Stimulated activated CD4-positive, alpha-beta T cell treated with anti-CD3 and anti-CD28 coated beads, Interleukin-1b, Interleukin-23, amount 100 ng/mL, for 48 hours (primary cell): ENCODE results near the gene TMEM87B.
"Not testable (repeated sequence)": the region's sequence is repeated elsewhere in the genome, so short reads cannot be mapped to it uniquely, and the experiment has no call there.

Experiments used
- DNase-seq: peaks from one replicate; pipeline ENCODE4 v3.0.0-alpha.2; 2020

Gene TMEM87B

DNA sequence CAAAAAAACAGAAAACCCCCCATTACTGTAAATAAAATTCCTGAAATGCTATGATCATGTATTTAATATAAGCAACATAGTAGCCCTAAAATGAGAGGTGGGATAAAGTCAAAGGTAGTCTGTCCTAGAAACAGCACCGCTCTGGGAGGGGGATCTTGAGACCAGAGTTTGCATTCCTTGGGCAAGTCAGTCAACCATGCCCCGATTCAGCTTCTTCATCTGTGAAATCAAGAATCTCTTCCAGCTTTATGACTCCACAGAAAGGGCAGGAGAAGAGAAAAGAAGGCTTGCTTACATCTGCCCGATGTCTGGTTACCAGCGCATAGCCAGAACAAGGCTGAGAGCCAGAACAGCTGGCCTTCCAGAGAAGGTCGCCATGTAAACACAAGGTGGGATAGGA, 81.0 kb downstream of the TMEM87B start:
- DNase-seq, result no peak

DNA sequence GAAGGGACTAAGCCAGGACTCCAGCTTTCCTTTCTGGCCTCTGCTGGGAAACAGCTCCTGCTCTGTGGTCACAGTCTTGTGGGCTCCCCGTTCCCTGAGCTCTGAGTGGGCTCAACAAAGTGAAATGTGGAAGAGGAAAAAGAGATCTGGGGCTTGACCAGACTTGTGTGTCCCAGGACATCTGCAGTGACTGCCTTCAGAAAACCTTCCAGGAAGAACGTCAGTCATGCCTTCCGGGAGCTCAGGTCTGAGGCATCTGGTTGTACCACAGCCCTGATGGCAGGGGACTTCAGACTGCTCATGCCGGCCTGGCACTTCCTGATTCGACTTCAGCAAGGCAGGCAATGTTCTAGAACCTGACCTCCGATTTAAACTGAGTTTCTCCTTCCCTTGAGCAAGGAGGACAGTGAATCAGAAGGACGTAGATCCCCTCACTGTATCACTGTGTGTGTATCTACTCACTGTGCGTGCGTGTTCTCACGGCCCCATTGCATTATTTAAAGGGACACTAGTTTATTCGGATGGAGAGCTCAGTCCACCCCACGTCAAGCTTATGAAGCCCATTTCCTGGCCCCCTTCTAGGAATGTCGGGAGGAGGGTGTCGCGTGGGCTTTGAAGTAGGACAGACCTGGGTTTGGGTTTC, 82.6 kb downstream of the TMEM87B start:
- peak; percentile 8 for DNase-seq

DNA sequence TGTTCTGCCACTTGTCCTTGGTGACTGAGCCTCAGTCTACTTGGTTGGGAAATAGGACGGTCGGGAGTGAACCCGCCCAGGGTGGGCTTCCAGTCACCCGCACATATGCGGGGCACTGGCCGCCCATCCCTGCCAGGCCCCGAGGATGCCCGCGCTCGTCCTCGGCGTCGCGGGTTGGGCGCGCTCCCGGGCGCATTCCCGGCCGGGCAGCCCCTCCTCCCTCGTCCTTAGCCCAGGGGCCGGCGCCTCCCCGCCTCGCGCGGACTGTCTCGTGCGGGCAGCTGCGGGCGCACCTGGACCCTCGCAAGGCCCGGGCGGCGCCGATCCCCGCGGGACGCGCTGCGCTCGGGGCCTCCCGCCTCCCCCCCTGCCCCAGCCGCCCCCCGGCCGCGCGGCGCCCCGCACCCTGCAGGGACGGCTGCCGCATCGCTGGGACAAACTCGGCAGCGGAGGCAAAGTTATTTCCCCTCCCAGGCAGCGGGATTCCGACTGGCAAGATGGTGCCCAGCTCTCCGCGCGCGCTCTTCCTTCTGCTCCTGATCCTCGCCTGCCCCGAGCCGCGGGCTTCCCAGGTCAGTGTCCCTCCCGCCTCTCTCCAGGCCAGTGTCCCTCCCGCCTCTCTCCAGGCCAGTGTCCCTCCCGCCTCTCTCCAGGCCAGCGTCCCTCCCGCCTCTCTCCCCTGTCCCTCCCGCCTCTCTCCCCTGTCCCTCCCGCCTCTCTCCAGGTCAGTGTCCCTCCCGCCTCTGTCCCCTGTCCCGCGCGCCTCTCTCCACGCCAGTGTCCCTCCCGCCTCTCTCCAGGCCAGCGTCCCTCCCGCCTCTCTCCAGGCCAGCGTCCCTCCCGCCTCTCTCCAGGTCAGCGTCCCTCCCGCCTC, 83.3 kb downstream of the TMEM87B start, which contains the start of gene FBLN7:
TSS of gene FBLN7 (plus strand) at position 227 of the 874 bp plus-strand sequence. CDS start at position 498, 271 bp downstream.
- DNase-seq, result no peak

DNA sequence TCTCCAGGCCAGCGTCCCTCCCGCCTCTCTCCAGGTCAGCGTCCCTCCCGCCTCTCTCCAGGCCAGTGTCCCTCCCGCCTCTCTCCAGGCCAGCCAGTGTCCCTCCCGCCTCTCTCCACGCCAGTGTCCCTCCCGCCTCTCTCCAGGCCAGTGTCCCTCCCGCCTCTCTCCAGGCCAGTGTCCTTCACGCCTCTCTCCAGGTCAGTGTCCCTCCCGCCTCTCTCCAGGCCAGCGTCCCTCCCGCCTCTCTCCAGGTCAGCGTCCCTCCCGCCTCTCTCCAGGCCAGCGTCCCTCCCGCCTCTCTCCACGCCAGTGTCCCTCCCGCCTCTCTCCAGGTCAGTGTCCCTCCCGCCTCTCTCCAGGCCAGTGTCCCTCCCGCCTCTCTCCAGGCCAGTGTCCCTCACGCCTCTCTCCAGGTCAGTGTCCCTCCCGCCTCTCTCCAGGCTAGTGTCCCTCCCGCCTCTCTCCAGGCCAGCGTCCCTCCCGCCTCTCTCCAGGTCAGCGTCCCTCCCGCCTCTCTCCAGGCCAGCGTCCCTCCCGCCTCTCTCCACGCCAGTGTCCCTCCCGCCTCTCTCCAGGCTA, 84.1 kb downstream of the TMEM87B start:
- not testable (repeated sequence) for DNase-seq

DNA sequence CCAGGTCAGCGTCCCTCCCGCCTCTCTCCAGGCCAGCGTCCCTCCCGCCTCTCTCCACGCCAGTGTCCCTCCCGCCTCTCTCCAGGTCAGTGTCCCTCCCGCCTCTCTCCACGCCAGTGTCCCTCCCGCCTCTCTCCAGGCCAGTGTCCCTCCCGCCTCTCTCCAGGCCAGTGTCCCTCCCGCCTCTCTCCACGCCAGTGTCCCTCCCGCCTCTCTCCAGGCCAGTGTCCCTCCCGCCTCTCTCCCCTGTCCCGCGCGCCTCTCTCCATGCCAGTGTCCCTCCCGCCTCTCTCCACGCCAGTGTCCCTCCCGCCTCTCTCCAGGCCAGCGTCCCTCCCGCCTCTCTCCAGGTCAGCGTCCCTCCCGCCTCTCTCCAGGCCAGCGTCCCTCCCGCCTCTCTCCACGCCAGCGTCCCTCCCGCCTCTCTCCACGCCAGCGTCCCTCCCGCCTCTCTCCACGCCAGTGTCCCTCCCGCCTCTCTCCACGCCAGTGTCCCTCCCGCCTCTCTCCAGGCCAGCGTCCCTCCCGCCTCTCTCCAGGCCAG, 84.7 kb downstream of the TMEM87B start:
- not testable (repeated sequence) for DNase-seq

DNA sequence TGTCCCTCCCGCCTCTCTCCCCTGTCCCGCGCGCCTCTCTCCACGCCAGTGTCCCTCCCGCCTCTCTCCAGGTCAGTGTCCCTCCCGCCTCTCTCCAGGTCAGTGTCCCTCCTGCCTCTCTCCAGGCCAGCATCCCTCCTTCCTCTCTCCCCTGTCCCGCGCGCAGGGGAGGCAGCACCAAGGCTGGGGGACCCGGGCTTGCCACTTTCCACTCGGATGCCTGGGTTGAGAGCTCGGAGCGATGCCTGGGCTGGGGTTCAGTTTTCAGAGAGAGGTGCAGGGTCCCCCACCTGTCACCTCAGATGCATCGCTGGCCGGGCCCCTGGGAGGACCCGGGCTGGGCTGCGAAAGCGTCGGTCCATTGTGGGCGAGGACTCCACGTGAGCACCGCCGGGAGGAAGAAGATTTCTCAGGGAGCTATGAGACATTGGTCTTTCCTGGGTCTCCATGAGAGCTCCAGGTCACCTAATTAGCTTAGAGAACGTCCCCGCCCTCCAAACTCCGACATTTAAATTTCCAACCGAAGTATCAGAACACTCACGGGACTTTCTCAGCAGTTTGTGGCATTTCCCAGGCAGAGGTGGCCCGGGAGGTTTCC, 85.2 kb downstream of the TMEM87B start:
- no peak for DNase-seq

DNA sequence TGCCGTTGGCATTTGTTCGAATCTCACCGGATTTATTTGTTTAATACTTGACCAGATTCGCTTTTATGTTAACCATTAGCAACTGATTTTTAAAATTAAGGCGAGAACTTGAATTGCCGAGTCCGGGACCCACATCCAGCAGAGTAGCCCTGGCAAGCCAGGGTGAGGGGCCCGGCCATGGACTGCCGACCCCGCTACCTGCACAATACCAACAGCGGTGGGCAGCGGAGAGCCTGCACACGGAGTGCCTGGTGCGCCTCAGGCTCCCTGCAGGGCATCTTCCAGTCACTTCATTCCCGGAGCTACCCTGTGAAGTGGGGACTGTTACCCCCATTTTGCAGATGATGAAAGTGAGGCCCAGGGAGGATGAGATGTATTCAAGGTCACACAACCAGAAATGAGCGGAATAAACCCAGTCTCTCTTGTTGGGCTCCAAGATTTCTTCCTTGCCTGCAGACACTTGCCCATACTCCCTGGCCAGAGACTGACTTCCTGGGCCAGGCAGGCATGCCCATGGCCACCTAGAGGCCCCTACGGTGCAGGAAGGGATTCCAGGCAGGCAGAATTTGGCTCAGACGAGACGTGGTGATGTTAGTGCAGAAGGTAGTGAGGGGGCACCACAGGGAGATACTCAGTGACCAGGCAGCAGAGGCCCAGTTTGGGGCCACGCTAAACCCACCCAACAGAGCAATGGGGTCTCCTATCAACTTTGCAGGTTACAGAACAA, 86.0 kb downstream of the TMEM87B start:
- DNase-seq, result no peak

DNA sequence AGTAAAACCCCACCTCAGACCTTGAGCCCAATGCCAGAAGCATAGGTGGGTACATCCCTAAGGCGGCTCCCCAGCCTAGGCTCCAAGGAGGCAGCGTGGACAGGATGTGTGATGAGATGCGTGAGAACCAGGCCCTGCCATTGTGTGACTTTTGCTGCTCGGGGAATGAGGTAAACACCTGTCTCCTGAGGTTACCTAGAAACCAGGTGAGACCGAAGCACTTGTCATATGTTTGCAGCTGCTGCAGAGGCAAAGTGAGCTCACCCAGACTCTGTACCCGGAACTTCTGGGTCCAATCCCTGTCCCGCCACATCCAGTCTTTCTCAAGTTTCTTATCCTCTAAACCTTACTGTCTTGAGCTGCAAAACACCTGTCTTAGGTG, 86.5 kb downstream of the TMEM87B start:
- no peak for DNase-seq

DNA sequence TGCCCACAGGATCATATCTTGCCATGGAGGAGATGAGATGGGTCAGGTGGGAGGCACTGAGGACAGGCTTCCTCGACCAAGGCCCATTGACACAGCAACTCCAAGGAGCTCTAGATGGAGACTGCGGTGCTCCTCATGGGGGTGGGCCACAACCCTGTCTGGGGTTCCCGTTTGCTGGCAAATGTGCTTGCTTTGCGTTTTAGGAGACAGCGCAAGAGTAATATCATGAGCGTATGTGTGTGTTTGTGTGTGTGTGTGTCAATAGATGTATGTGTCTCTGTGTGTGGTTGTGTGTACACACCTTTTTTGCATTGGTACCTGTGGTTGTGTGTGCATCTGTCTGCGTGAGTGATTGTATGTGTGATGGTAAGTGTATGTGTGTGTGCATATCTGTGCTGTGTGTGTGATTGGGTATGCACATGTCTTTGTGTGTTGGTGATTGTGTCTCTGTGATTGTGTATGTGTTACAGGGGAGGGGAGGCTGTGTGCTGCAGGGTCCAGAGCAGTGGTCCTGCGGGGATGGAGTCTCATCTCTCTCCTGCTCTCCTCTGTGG, 87.5 kb downstream of the TMEM87B start:
- DNase-seq, result no peak

DNA sequence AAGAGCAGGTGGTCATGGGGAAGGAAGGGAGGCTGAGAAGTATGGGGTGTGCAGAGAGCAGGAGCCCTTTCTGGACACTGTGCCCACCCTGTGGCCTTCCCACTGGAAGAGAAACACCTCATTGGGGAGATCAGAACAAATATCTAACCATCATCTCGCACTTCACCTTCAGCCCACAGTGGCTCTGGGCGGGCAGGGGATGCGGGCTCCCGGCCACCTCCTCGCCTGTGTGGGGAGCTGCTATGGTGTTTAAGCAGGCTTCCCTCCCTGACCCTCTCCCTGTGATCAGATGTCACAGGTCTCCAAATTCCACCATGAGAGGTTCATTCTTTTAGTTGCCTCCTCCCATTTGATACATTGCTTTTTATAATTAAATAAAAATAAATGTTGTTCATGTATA, 88.1 kb downstream of the TMEM87B start:
- DNase-seq, result no peak

DNA sequence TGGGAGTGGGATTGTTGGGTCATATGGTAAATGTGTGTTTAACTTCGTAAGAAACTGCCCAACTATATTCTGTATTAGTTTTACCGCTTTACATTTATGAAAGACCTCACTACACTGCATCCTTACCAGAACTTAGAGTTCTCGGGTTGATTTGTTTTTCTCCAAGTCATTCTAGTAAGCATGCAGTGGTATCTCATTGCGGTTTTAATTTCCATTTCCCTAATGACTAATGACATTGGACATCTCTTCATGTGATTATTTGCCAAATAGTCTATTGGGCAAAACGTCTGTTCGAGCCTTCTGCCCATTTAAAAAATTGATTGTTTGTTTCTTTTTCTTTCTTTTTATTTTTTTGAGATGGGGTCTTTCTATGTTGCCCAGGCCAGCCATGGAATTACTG, 89.9 kb downstream of the TMEM87B start:
- DNase-seq, result no peak

DNA sequence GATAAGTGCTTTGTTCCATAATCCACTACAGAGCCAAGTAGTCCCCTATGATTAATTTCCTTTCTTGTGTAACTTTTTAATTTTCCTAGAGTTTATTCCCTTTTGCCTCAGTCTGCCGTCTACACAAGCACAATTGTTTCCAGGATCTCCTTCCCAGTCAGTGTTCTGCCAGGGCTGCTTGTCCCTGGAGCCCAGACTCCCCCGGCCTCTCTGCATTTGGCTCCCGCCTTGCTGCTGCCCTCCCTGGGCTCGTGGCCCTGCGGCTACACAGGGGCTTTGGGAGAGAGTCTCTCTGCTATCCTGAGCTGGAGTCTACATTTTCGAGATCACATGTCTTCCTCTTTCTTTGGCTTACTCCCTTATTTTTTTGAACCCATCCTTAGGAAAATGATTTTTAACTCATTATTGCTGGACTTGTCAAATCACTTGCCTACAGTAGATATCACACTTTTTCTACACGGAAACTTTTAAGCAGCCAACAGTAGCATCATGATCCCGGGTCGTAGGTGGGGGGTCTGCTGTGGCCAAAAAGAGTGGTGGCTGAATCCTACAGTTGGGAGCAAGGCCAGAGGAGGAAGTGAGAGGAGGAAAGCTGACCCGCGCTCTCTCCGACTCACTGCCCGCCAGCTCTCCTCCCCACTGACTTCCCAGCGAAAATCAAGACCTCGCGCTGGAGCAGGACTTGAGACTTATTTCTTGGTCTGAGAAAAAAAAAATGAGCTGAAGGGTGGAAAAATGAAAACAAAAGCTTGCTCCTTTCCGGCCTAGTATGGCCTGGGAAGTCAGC, 92.5 kb downstream of the TMEM87B start:
- DNase-seq, result no peak

DNA sequence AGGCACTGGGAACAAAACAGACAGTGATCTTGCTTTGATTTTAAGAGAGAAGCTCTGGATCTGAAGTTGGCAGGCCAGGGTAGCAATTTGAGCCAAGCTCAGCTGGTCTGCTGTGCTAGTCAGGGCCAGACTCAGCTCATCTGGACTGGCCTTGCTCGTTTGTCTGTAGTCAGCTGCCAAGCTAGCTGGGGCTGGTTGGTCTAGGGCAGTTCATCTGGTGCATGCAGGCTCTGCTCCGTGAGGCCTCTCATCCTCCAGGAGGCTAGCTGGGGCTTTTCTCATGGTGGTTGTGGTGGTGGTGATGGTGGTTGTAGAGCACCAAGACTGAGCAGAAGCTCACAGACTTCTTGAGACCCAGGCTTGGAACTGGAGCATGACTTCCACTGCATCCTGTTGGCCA, 93.4 kb downstream of the TMEM87B start:
- DNase-seq, result no peak

DNA sequence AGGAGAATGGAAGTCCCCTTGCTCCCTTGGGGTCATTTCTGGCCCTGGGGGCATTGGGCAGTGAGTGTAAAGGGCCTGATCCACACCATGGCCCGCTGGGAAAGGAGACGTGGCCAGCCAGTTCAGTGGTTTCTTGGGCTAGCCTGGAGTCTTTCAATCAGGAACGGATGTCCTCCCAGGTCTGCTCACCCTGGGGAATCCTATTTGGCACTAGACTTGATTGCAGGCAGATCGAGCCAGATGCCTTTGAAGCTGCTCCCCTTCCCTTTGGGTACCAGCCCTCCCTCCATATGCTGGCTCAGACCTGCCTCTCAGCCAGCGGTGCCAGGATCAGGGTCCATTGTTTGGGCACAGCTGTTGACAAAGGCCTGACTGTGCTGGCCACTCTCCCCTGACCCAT, 94.1 kb downstream of the TMEM87B start:
- no peak for DNase-seq

DNA sequence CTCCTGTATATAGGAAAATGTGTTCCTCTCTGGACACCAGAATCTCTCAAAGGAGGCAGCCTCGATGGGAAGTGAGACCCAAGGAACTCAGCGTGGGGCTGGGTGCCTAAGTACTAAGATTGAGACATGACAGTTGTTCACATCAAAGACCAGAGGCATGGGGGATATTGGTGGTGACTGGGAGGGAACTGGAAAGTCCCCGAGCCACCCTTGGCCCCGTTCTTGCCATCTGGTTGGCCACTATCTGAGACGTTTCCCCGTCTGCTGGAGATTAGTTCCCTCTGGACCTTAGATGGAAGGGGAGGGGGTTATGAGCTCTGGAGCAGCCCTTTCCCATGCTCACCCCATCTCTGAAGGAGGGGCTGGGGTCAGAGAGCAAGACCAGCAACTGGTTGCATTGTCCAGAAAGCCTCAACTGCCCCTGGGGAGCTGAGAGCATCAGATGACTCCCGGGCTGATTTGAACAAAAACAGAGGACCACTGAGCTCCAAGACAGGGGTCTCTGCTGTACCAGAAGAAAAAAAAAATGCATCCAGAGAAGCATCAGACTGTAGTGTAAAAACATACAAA, 94.9 kb downstream of the TMEM87B start:
- no peak for DNase-seq

DNA sequence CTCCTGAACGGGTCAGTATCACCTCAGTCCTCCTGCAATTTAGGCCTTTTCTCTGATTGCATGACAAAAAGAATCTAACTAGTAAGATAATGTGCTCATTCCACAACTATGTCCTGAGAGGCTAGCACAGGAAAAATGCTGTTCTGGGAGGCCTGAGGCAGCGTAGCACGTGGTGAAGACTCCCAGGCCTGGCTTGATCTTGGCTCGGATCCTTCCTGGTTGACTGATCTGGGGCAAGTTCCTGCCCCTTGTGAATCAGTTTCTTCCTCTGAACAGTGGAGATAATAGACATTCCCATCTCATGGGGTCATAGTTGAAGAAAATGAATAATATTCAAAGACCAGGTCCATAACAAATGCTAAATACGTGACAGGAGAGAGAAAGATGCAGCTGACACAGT, 95.4 kb downstream of the TMEM87B start:
- DNase-seq, result no peak

DNA sequence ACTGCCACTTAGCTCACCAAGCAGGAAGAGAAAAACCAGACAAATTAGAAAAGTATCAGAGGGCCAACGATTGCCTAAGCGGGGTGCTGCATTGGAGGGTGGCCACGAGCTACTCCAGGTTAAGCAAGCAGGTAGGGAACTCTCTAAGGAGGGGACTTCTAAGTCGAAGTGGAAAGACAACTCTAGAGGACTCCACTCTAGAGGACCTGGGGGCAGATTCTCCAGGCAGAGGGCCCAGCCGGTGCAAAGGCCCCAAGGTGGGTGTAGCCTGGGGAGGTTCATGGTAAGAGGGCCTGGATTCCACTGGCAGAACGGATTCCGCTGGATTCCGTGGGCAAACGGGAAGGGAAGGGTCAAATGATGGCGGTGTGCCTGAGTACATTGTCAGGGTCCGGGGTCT, 95.8 kb downstream of the TMEM87B start:
- no peak for DNase-seq

DNA sequence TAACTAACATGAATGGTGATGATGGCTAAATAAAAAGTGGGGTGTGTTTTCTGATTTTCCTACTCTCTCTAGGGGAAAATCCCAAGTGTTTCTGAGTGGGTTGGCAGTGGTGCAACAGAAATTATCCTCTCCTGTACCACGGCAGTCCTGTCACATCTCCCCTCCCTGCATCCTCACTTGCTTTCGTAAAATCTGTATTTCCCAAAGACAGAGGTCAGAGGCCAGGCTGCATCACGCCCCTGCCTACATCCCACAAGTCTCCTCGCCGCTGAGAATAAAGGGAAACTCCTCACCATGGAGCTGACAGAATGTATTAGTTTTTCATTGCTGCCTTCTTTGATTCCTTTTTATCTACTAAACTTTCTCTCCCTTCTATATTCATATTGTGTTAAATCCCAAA, 96.2 kb downstream of the TMEM87B start:
- no peak for DNase-seq

DNA sequence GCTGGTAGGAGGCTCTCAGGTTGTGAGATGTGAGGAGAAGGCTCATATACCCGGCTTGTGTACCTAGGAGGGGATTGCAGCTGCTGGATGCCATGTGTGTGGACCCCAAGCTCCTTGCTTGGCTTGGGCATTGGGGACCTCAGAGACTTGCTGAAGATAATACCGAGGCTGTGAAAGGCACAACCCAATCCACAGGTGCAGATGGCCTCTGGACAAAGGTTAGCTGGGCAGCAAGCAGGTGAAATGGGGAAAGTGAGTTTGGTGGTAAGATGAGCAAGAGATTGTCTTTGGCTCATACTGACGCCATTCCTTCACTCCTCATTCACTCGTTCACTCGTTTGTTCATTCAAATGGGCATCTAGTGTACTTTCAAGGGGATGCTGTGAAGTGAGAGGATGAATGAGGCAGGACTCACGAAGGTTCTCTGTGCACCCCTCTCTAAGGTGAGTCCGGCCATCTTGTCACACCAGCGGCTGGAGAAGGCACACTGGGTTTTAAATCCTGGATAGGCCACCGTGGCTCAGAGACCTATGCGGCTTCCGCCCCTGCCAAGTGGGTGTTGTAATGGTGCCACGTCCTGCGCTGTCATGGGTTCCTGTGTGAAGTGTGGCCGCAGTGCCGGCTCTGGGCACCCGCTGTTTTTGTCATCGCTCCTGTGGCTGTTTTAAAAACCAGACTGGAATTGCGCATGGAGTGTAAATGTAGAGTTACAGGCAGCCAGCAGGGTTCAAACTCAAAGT, 96.8 kb downstream of the TMEM87B start:
- no peak for DNase-seq

DNA sequence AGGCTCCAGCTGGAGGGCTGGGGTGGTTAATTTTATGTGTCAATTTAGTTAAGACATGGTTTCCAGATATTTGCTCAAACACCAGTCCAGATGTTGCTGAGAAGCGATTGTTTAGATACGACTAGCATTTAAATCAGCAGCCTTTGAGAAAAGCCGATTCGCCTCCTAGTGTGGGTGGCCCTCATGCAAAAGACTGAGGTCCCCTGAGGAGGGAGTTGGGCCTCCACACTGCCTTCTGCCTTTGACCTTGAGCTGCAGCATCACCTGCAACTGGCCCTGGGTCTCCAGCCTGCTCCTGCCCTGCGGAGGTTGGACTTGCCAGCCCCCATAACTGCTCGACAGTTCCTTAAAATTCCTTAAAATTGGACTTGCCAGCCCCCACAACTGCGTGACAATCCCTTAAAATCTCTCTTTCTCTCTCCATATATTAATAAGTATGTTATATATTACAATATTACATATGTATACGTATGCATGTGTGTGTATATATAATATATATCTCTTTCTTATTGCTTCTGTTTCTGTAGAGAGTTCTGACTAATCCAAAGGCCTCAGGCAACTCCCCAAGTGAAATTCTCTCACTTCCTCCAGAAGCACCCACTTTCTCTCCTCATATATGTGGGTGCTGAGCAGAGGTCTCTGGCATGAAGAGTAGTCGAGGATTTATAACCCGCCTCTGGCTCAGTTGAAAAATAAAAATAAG, 97.6 kb downstream of the TMEM87B start:
- no peak for DNase-seq
